HG02588 (cell line): ENCODE measurements around the gene TEX2.
"Not testable (repeated sequence)": the region's sequence is repeated elsewhere in the genome, so short reads cannot be mapped to it uniquely, and the experiment has no call there.

Experiments used
- ATAC-seq: cut with Tn5 transposase; IDR thresholded peaks from one replicate; pipeline ENCODE4 v1.9.1; 2021; ENCODE audit warnings: mild to moderate bottlenecking, moderate library complexity; ENCODE audit not compliant: unreplicated experiment

TEX2 gene

GRCh38 chr17:64216338-64217248 lies 46.5 kb downstream of the TEX2 start:
- ATAC-seq: no peak

GRCh38 chr17:64216000-64216337 lies 47.1 kb downstream of the TEX2 start:
- no peak for ATAC-seq

- no peak for ATAC-seq
Measured at GRCh38 chr17:64214950-64215349, 48.1 kb downstream of the TEX2 start.

- ATAC-seq: no peak
Measured at GRCh38 chr17:64213995-64214811, 48.9 kb downstream of the TEX2 start.

GRCh38 chr17:64212122-64212521 lies 50.9 kb downstream of the TEX2 start:
- no peak for ATAC-seq

- no peak for ATAC-seq
Measured at GRCh38 chr17:64209983-64210382, 53.1 kb downstream of the TEX2 start.

GRCh38 chr17:64209356-64209941 lies 53.6 kb downstream of the TEX2 start:
- ATAC-seq: no peak

GRCh38 chr17:64208656-64209055 lies 54.4 kb downstream of the TEX2 start:
- ATAC-seq: not testable (repeated sequence)

GRCh38 chr17:64205804-64206203 lies 57.3 kb downstream of the TEX2 start:
- no peak for ATAC-seq

GRCh38 chr17:64203630-64204029 lies 59.4 kb downstream of the TEX2 start:
- ATAC-seq: no peak

- ATAC-seq: no peak
Measured at GRCh38 chr17:64202683-64203344, 60.2 kb downstream of the TEX2 start.

GRCh38 chr17:64200080-64201032 lies 62.7 kb downstream of the TEX2 start:
- ATAC-seq: no peak

GRCh38 chr17:64198331-64199090 lies 64.5 kb downstream of the TEX2 start:
- no peak for ATAC-seq

GRCh38 chr17:64196601-64197000 lies 66.5 kb downstream of the TEX2 start:
- ATAC-seq: no peak

GRCh38 chr17:64193561-64193960 lies 69.5 kb downstream of the TEX2 start:
- no peak for ATAC-seq

- ATAC-seq: no peak
Measured at GRCh38 chr17:64192589-64192988, 70.5 kb downstream of the TEX2 start.

GRCh38 chr17:64190472-64190871 lies 72.6 kb downstream of the TEX2 start:
- no peak for ATAC-seq

- no peak for ATAC-seq
Measured at GRCh38 chr17:64188088-64188487, 75.0 kb downstream of the TEX2 start.
